ENCODE data around the gene ZSCAN16.
"Not testable (repeated sequence)": the region's sequence is repeated elsewhere in the genome, so short reads cannot be mapped to it uniquely, and the experiment has no call there.

GRCh38 chr6:28102699-28103098 lies 21.7 kb upstream of the ZSCAN16 start:
- TF ChIP-seq EZH2 (IDR thresholded peaks at IDR 0.05; ENCODE audit: insufficient read depth, poor library complexity, severe bottlenecking); EZH2phosphoT487 (IDR thresholded peaks at IDR 0.05; ENCODE audit: insufficient read depth, low read depth): not testable (repeated sequence)

Data from GM23248 (cell line).